K562 (cell line): ENCODE results near the gene TPGS2. TPM values are rescaled to one million over a fixed set of nuclear protein-coding genes. Genes with fewer than 3 reads are reported as not detected.

Source experiments
- ATF7 ChIP-seq: fragments of 450-650 bp; IDR thresholded peaks from 2 replicates; pipeline ENCODE4 v1.7.1; 2014; ENCODE audit warnings: mild to moderate bottlenecking, moderate library complexity
- CREB5 ChIP-seq: fragments of 250-450 bp; sonication (Bioruptor Pico); IDR thresholded peaks from 2 replicates; pipeline ENCODE4 v1.5.0; 2020; ENCODE audit warnings: mild to moderate bottlenecking
- CREBBP ChIP-seq: IDR thresholded peaks from one replicate; pipeline ENCODE4 v1.6.1; 2012; ENCODE audit warnings: low read depth, mild to moderate bottlenecking, control low read depth, inconsistent platforms, low read length
- JUND ChIP-seq, 2 experiments: IDR thresholded peaks; 2 replicates in 1 of 2; 3 replicates in 1 of 2; pipeline ENCODE4 v1.6.1; 2011; ENCODE audit warnings: borderline replicate concordance in 2 of 2, low read depth in 2 of 2, low read length in 2 of 2, improper control_type of control experiment in 1 of 2, missing biosample characterization in 1 of 2, missing genetic modification characterization in 1 of 2, missing genetic modification reagents in 1 of 2
- MEIS2 ChIP-seq: fragments of 450-650 bp; IDR thresholded peaks from 2 replicates; pipeline ENCODE4 v1.6.1; 2014; ENCODE audit warnings: mild to moderate bottlenecking; ENCODE audit not compliant: partially characterized antibody
- SMC3 ChIP-seq: conservative IDR thresholded peaks from 2 replicates; pipeline ENCODE4 v1.6.1; 2011; ENCODE audit warnings: low read depth, low read length, improper control_type of control experiment; ENCODE audit not compliant: insufficient read depth
- XRCC4 ChIP-seq: IDR thresholded peaks from one replicate; pipeline ENCODE4 v1.6.1; 2011; ENCODE audit not compliant: insufficient read depth, insufficient read length; ENCODE audit errors: extremely low read depth
- ZBTB40 ChIP-seq, 2 experiments: fragments of 450-650 bp in 1 of 2; sonication (generic) in 1 of 2; formaldehyde crosslinking in 1 of 2; IDR thresholded peaks; 2 replicates each; pipeline versions ENCODE4 v1.7.1 to v1.9.0; 2016 to 2022; ENCODE audit warnings: inconsistent platforms in 1 of 2, mild to moderate bottlenecking in 1 of 2, missing genetic modification reagents in 1 of 2
- ZFP36 ChIP-seq: fragments of 150-350 bp; IDR thresholded peaks from 2 replicates; pipeline ENCODE4 v1.6.1; 2018; ENCODE audit warnings: low read length, low read depth; ENCODE audit not compliant: partially characterized antibody
- polyA plus RNA-seq, 8 experiments: library from polyadenylated mRNA; depleted of rRNA in 4 of 8; stranded (reverse) in 5 of 8; unstranded in 3 of 8; fragments of >200 nt; fragmentation: Nextera tagmentation in 2 of 8; fragmentation: Illumina TruSeq in 1 of 8; extraction: Ambion mirVana in 2 of 8; extraction: Trizol in 1 of 8; gene quantifications; 2 replicates each; pipeline versions ENCODE4 v1.2.1 to v1.2.3, GENCODE V29; 2011 to 2014; ENCODE audit warnings: inconsistent platforms in 1 of 8, missing spikeins in 1 of 8
- total RNA-seq, 7 experiments: library from RNA; depleted of rRNA in 6 of 7; stranded (reverse); fragments of >200 nt in 6 of 7; fragmentation: Illumina TruSeq in 2 of 7; extraction: Trizol in 2 of 7; gene quantifications; 2 replicates each; pipeline versions ENCODE4 v1.2.1 to v1.2.3, GENCODE V29; 2011 to 2021; ENCODE audit warnings: low replicate concordance in 1 of 7

TPGS2 gene
- total and polyA plus RNA-seq, 9 of the 15 experiments (the other 6 are each of a cell fraction or from before 2014, with no cell fraction given), result 94.2 to 449 (median 134) TPM

- no peak for TF ChIP-seq ZBTB40 (IDR thresholded peaks at IDR 0.05)
- TF ChIP-seq ZBTB40 (CRISPR knock-in tag; IDR thresholded peaks at IDR 0.05), result no peak
- TF ChIP-seq CREB5 (CRISPR knock-in tag), result no peak
- 0 out of 2 replicates have a peak, but pooled peaks have one; percentile 40 for TF ChIP-seq ATF7
- no peak for TF ChIP-seq ZFP36
- 0 out of 2 replicates have a peak, but pooled peaks have one; percentile 8 for TF ChIP-seq JUND (IDR thresholded peaks at IDR 0.05; ENCODE audit: borderline replicate concordance, low read depth, low read length)
- TF ChIP-seq JUND (tag; IDR thresholded peaks at IDR 0.05; ENCODE audit: borderline replicate concordance, low read depth, low read length), result no peak
- TF ChIP-seq XRCC4, result no peak
- no peak for TF ChIP-seq MEIS2
- no peak for TF ChIP-seq CREBBP
- TF ChIP-seq SMC3, result no peak
Observed at GRCh38 chr18:36828157-36828629, 609 bp downstream of the TPGS2 start (continued).
